ENCODE measurements around the gene EVI5.
"Not testable (repeated sequence)": the region's sequence is repeated elsewhere in the genome, so short reads cannot be mapped to it uniquely, and the experiment has no call there.

The EVI5 gene

GRCh38 chr1:92747735-92748134 is 37.2 kb downstream of the EVI5 start:
- no peak for DNase-seq

- DNase-seq, result not testable (repeated sequence)
Observed at GRCh38 chr1:92746255-92746654, 38.7 kb downstream of the EVI5 start.

GRCh38 chr1:92743221-92743620 is 41.7 kb downstream of the EVI5 start:
- no peak for DNase-seq

GRCh38 chr1:92739669-92740524 is 45.0 kb downstream of the EVI5 start:
- no peak for DNase-seq

- no peak for DNase-seq
Observed at GRCh38 chr1:92736395-92736794, 48.5 kb downstream of the EVI5 start.

GRCh38 chr1:92730476-92730875 is 54.4 kb downstream of the EVI5 start:
- no peak for DNase-seq

- no peak for DNase-seq
Observed at GRCh38 chr1:92728697-92729096, 56.2 kb downstream of the EVI5 start.

GRCh38 chr1:92723713-92724112 is 61.2 kb downstream of the EVI5 start:
- DNase-seq, result not testable (repeated sequence)

- no peak for DNase-seq
Observed at GRCh38 chr1:92721886-92722285, 63.0 kb downstream of the EVI5 start.

- DNase-seq, result not testable (repeated sequence)
Observed at GRCh38 chr1:92721157-92721556, 63.8 kb downstream of the EVI5 start.

GRCh38 chr1:92715476-92715951 is 69.4 kb downstream of the EVI5 start:
- DNase-seq, result not testable (repeated sequence)

- DNase-seq, result no peak
Observed at GRCh38 chr1:92713939-92714338, 71.0 kb downstream of the EVI5 start.

- no peak for DNase-seq
Observed at GRCh38 chr1:92711473-92712165, 73.3 kb downstream of the EVI5 start.

- DNase-seq, result no peak
Observed at GRCh38 chr1:92709738-92710137, 75.2 kb downstream of the EVI5 start.

- DNase-seq, result no peak
Observed at GRCh38 chr1:92708368-92708950, 76.4 kb downstream of the EVI5 start.

- no peak for DNase-seq
Observed at GRCh38 chr1:92707709-92708108, 77.2 kb downstream of the EVI5 start.

GRCh38 chr1:92707292-92707691 is 77.6 kb downstream of the EVI5 start:
- no peak for DNase-seq

GRCh38 chr1:92705446-92705845 is 79.5 kb downstream of the EVI5 start:
- no peak for DNase-seq

- no peak for DNase-seq
Observed at GRCh38 chr1:92701147-92701546, 83.8 kb downstream of the EVI5 start.

- no peak for DNase-seq
Observed at GRCh38 chr1:92698932-92699331, 86.0 kb downstream of the EVI5 start.

- DNase-seq, result no peak
Observed at GRCh38 chr1:92695104-92695503, 89.8 kb downstream of the EVI5 start.

GRCh38 chr1:92691925-92692324 is 93.0 kb downstream of the EVI5 start:
- DNase-seq, result no peak

GRCh38 chr1:92690212-92690906 is 94.5 kb downstream of the EVI5 start:
- no peak for DNase-seq
